GM19463 (cell line): ENCODE measurements around the gene SLC25A20.
A peak's percentile ranks its signal among the peaks of the same experiment; 100 is the strongest.
"Not testable (repeated sequence)": the region's sequence is repeated elsewhere in the genome, so short reads cannot be mapped to it uniquely, and the experiment has no call there.

Experiments used
- ATAC-seq: cut with Tn5 transposase; IDR thresholded peaks from one replicate; pipeline ENCODE4 v1.9.1; 2021; ENCODE audit warnings: mild to moderate bottlenecking, moderate library complexity; ENCODE audit not compliant: unreplicated experiment

Gene SLC25A20

GRCh38 chr3:48898383-48899234, at the start of gene SLC25A20:
SLC25A20 (minus strand) TSS chr3:48898882; CDS start chr3:48898794, 88 bp downstream.
- peak; percentile 87 for ATAC-seq

GRCh38 chr3:48945891-48946549, 47.3 kb upstream of the SLC25A20 start:
- ATAC-seq: no peak

- ATAC-seq: no peak
Measured at GRCh38 chr3:48945432-48945831, 46.8 kb upstream of the SLC25A20 start.

GRCh38 chr3:48938689-48939088, 40.0 kb upstream of the SLC25A20 start:
- no peak for ATAC-seq

GRCh38 chr3:48938156-48938555, 39.5 kb upstream of the SLC25A20 start:
- ATAC-seq: no peak

- no peak for ATAC-seq
Measured at GRCh38 chr3:48935530-48935929, 36.8 kb upstream of the SLC25A20 start.

- no peak for ATAC-seq
Measured at GRCh38 chr3:48934333-48934991, 35.8 kb upstream of the SLC25A20 start.

GRCh38 chr3:48931944-48932580, 33.4 kb upstream of the SLC25A20 start:
- ATAC-seq: no peak

- ATAC-seq: no peak
Measured at GRCh38 chr3:48930590-48930989, 31.9 kb upstream of the SLC25A20 start.

- no peak for ATAC-seq
Measured at GRCh38 chr3:48929358-48930035, 30.8 kb upstream of the SLC25A20 start.

GRCh38 chr3:48928679-48929078, 30.0 kb upstream of the SLC25A20 start:
- ATAC-seq: no peak

- no peak for ATAC-seq
Measured at GRCh38 chr3:48927928-48928327, 29.2 kb upstream of the SLC25A20 start.

GRCh38 chr3:48926425-48927392, 28.0 kb upstream of the SLC25A20 start:
- no peak for ATAC-seq

GRCh38 chr3:48919215-48920138, 20.8 kb upstream of the SLC25A20 start:
- ATAC-seq: peak; percentile 11

- ATAC-seq: peak; percentile 83
Measured at GRCh38 chr3:48918388-48919214, 19.9 kb upstream of the SLC25A20 start, which contains the start of gene ARIH2. ARIH2 (plus strand) TSS chr3:48918842; CDS start chr3:48927559, 8,717 bp downstream.

GRCh38 chr3:48915296-48915695, 16.6 kb upstream of the SLC25A20 start:
- no peak for ATAC-seq

- not testable (repeated sequence) for ATAC-seq
Measured at GRCh38 chr3:48907026-48907425, 8.3 kb upstream of the SLC25A20 start.
